ENCODE results near the gene ITGA2B.

ITGA2B gene

GRCh38 chr17:44362949-44363612 is 26.4 kb downstream of the ITGA2B start:
- peak; percentile 77 for DNase-seq (ENCODE audit: low spot score)
- TF ChIP-seq CTCF (IDR thresholded peaks at IDR 0.05; ENCODE audit: extremely low read depth, missing control alignments) = no peak

- no peak for DNase-seq (ENCODE audit: low spot score)
- TF ChIP-seq CTCF (IDR thresholded peaks at IDR 0.05; ENCODE audit: extremely low read depth, missing control alignments) = no peak
Measured at GRCh38 chr17:44362459-44362948, 26.9 kb downstream of the ITGA2B start.

GRCh38 chr17:44361292-44362260 is 27.9 kb downstream of the ITGA2B start:
- TF ChIP-seq CTCF (IDR thresholded peaks at IDR 0.05; ENCODE audit: extremely low read depth, missing control alignments) = no peak
- DNase-seq (ENCODE audit: low spot score) = no peak

- no peak for DNase-seq (ENCODE audit: low spot score)
Measured at GRCh38 chr17:44360826-44361225, 28.6 kb downstream of the ITGA2B start.

GRCh38 chr17:44360144-44360533 is 29.3 kb downstream of the ITGA2B start:
- no peak for DNase-seq (ENCODE audit: low spot score)
- TF ChIP-seq CTCF (IDR thresholded peaks at IDR 0.05; ENCODE audit: extremely low read depth, missing control alignments) = no peak

More at GRCh38 chr17:44360826-44361225, 28.6 kb downstream of the ITGA2B start:
- no peak for TF ChIP-seq CTCF (IDR thresholded peaks at IDR 0.05; ENCODE audit: extremely low read depth, missing control alignments)

GRCh38 chr17:44359458-44360143 is 29.8 kb downstream of the ITGA2B start:
- TF ChIP-seq CTCF (IDR thresholded peaks at IDR 0.05; ENCODE audit: extremely low read depth, missing control alignments) = no peak
- no peak for DNase-seq (ENCODE audit: low spot score)
